Activated naive CD4-positive, alpha-beta T cell treated with anti-CD3 and anti-CD28 coated beads, Interleukin-2, amount 50 U/mL, for 72 hours (primary cell): ENCODE measurements around the gene TXNDC11. TPM values are rescaled to one million over a fixed set of nuclear protein-coding genes. Genes with fewer than 3 reads are reported as not detected.

ENCODE experiments used
- ATAC-seq, 2 donors: fragments of 150-1000 bp; cut with Tn5 transposase; 2 replicates each; pipeline ENCODE4 v1.10.0; 2021; ENCODE audit warnings: mild to moderate bottlenecking in 2 of 2, moderate library complexity in 2 of 2
- DNase-seq, 2 donors: peaks; one replicate each; pipeline ENCODE4 v3.0.0; 2021 to 2022; ENCODE audit warnings: low spot score in 2 of 2
- H3K27ac Mint-ChIP-seq, 2 donors: one replicate each; pipeline ENCODE4 v1.8.0; 2022; ENCODE audit warnings: mild to moderate bottlenecking in 2 of 2, mixed read lengths in 2 of 2
- H3K36me3 Mint-ChIP-seq, 2 donors: one replicate each; pipeline ENCODE4 v1.8.0; 2022; ENCODE audit warnings: mixed read lengths in 2 of 2
- H3K9me3 Mint-ChIP-seq, 2 donors: one replicate each; pipeline ENCODE4 v1.8.0; 2022; ENCODE audit warnings: mixed read lengths in 2 of 2
- total RNA-seq, 2 donors: library from RNA; stranded (reverse); gene quantifications; one replicate each; pipeline ENCODE4 v1.2.3, GENCODE V29; 2022

The TXNDC11 gene
- total RNA-seq, 2 donors from 2014 or later: 26.3 to 32.9 TPM

- ATAC-seq (peak in 1 of 2 donors; percentile 24), DNase-seq (no peak)
- Mint-ChIP-seq H3K36me3 (no peaks in the 10 kb centered on the region), H3K9me3 (no peaks in the 10 kb centered on the region), H3K27ac (no peak overlapping the region)
These were observed 102.4 kb downstream of the TXNDC11 start for GRCh38 chr16:11639925-11640899.

- Mint-ChIP-seq H3K9me3 (no peaks in the 10 kb centered on the region), H3K36me3 (no peaks in the 10 kb centered on the region), H3K27ac (no peak overlapping the region)
- DNase-seq (no peak), ATAC-seq (no peak)
These were observed 103.6 kb downstream of the TXNDC11 start for GRCh38 chr16:11639008-11639562.

GRCh38 chr16:11638140-11638539 is 104.5 kb downstream of the TXNDC11 start:
- H3K36me3 Mint-ChIP-seq: no peaks in the 10 kb centered on the region
- ATAC-seq: no peak
- no peaks in the 10 kb centered on the region for H3K9me3 Mint-ChIP-seq
- DNase-seq: no peak
- H3K27ac Mint-ChIP-seq: no peak overlapping the region

GRCh38 chr16:11637320-11637719 is 105.3 kb downstream of the TXNDC11 start:
- no peaks in the 10 kb centered on the region for H3K36me3 Mint-ChIP-seq
- DNase-seq (no peak), ATAC-seq (no peak)
- no peaks in the 10 kb centered on the region for H3K9me3 Mint-ChIP-seq
- H3K27ac Mint-ChIP-seq: no peak overlapping the region

GRCh38 chr16:11636172-11636721 is 106.4 kb downstream of the TXNDC11 start:
- H3K9me3 Mint-ChIP-seq: no peaks in the 10 kb centered on the region
- H3K36me3 Mint-ChIP-seq: no peaks in the 10 kb centered on the region
- ATAC-seq (no peak), DNase-seq (no peak)
- H3K27ac Mint-ChIP-seq: no peak overlapping the region

DNA sequence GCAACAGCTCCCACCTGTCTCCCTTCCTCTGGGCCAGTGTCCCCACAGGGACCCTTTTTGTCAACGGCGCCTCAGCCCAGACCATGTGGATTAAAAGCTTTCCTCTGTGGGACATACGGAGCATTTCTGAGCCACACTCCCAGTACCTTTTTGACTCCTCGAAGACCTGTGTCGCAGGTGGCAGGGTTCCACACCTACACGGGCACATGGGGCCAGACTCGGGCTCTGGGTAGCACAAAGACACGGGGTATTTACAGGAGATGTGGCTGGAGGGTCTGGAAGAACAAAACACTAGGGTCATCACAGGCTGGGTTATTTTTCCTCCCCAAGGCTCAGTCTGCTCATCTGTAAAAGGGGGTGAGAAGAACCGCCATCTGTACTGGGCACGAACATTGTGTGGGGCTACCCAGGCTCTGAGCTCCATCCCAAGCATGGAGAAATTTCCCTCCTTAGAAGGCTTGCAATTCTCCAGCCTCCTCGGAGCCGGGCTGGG is 106.9 kb downstream of the TXNDC11 start:
- ATAC-seq: no peak
- no peak for DNase-seq
- no peak overlapping the region for H3K27ac Mint-ChIP-seq
- no peaks in the 10 kb centered on the region for H3K36me3 Mint-ChIP-seq
- H3K9me3 Mint-ChIP-seq: no peaks in the 10 kb centered on the region

GRCh38 chr16:11635113-11635652 is 107.5 kb downstream of the TXNDC11 start:
- no peaks in the 10 kb centered on the region for H3K36me3 Mint-ChIP-seq
- no peaks in the 10 kb centered on the region for H3K9me3 Mint-ChIP-seq
- no peak overlapping the region for H3K27ac Mint-ChIP-seq
- ATAC-seq: no peak
- DNase-seq: no peak

GRCh38 chr16:11634312-11634711 is 108.3 kb downstream of the TXNDC11 start:
- no peak for ATAC-seq
- Mint-ChIP-seq H3K36me3 (no peaks in the 10 kb centered on the region), H3K9me3 (no peaks in the 10 kb centered on the region), H3K27ac (no peak overlapping the region)
- DNase-seq: no peak

DNA sequence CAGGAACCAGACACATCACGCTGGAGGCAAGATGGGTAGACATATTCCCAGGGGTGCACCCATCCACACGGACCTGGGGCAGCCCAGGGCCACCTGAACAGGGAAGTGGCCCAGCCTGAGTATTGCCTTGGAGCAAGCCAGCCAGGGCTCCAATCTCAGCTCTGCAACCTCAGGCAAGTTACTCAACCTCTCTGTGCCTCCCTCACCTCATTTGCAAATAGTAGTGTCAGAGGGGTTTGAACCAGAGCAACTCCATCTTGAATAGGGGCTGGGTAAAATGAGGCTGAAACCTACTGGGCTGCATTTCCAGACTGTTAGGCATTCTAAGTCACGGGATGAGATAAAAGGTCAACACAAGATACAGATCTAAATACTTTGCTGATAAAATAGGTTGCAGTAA is 109.5 kb downstream of the TXNDC11 start:
- H3K9me3 Mint-ChIP-seq: no peaks in the 10 kb centered on the region
- no peak for DNase-seq
- H3K27ac Mint-ChIP-seq: no peak overlapping the region
- H3K36me3 Mint-ChIP-seq: no peaks in the 10 kb centered on the region
- ATAC-seq: no peak

DNA sequence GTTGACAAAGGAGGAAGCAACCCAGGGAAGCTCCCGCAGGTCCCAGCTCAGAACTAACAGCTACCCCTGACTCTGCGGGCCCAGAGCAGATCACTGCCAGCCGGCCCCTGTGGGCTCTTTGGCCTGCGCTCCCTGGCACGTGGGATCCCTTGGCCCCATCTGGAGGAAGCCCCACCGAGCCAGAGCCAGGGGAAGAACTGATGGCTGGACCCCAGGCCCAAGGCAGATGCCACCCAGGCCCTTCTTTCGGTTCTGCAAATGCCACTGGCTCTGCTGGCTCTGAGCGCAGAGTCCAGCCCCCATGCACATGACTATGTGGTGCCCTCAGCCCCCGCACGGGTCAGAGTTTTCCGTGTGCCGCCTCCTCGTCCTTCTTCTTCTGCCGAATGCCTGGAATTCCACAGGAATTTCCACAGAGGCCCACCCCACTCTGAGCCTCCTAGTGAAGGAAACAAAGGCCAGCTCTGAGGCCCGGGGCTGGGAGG is 110.2 kb downstream of the TXNDC11 start:
- Mint-ChIP-seq H3K9me3 (no peaks in the 10 kb centered on the region), H3K36me3 (no peaks in the 10 kb centered on the region), H3K27ac (no peak overlapping the region)
- DNase-seq (no peak), ATAC-seq (no peak)

DNA sequence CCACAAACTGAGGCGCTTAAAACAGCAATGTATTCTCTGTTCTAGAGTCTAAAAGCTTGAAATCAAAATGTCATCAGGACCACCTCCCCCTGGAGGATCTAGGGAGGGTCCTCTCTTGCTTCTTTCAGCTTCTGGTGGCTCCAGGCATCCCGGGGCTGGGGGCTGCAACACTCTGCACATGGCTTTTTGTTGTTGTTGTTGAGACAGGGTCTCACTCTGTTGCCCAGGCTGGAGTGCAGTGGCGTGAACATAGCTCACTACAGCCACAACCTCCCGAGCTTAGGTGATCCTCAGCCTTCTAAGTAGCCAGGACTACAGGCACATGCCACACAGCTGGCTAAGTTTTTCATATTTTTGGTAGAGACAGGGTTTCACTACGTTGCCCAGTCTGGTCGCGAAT is 111.4 kb downstream of the TXNDC11 start:
- DNase-seq (no peak), ATAC-seq (no peak)
- Mint-ChIP-seq H3K9me3 (no peaks in the 10 kb centered on the region), H3K27ac (no peak overlapping the region), H3K36me3 (no peaks in the 10 kb centered on the region)

- Mint-ChIP-seq H3K9me3 (no peaks in the 10 kb centered on the region), H3K27ac (peak overlapping the region in 1 of 2 donors; percentile 50), H3K36me3 (no peaks in the 10 kb centered on the region)
- ATAC-seq: no peak
- no peak for DNase-seq
These were observed 111.9 kb downstream of the TXNDC11 start for GRCh38 chr16:11630768-11631056.

DNA sequence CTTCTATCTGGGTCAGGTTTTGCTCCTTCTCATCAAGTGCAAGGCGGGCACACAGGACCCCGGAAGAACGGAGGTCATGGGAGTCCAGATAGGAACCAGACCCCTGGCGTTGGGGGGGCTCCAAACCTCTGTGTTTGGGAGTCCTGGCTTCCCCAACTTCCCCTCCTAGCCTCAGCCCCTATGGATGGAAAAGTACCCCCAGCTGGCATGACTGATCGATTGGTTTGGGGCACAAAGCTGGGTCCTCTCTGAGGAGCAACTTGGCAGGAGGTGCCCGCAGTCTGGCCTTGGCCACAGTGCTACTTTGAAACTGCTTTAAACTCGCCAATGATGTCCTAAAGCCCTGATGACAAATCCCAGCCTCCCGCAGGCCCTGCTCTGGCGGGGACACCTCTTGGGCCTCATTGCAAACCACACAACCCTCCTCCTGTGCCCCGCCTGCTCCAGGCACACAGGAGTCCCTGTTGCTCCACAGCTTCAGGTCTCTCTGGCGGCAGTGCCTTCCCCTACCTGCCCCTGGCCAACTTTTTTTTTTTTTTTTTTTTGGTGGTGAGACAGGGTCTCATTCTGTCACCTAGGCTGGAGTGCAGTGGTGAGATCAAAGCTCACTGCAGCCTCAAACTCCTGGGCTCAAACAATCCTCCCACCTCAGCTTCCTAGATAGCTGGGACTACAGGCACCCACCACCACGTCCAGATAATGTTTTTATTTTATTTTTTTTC is 112.5 kb downstream of the TXNDC11 start:
- Mint-ChIP-seq H3K27ac (peak overlapping the region in 1 of 2 donors; percentile 50), H3K9me3 (no peaks in the 10 kb centered on the region), H3K36me3 (no peaks in the 10 kb centered on the region)
- no peak for DNase-seq
- no peak for ATAC-seq
